Fibroblast of lung (primary cell): Measurements from ENCODE around the gene POU2F1.

Experiments used
- CTCF ChIP-seq, 2 donors: IDR thresholded peaks in 1 of 2; conservative IDR thresholded peaks in 1 of 2; 1 replicate in 1 of 2; 2 replicates in 1 of 2; pipeline ENCODE4 v1.5.1; 2011 to 2012; ENCODE audit warnings: low read length in 2 of 2, control low read depth in 1 of 2, inconsistent platforms in 1 of 2, low read depth in 1 of 2, mild to moderate bottlenecking in 1 of 2
- EZH2 ChIP-seq: IDR thresholded peaks from 2 replicates; pipeline ENCODE4 v1.5.1; 2012; ENCODE audit warnings: low read length, control low read depth, mild to moderate bottlenecking; ENCODE audit errors: missing control alignments

GRCh38 chr1:167467752-167468151, 247.1 kb downstream of the POU2F1 start:
- TF ChIP-seq CTCF (conservative IDR thresholded peaks at IDR 0.05 in 1 of 2, IDR thresholded peaks at IDR 0.05 in 1 of 2; ENCODE audit: low read depth in 1 of 2, low read length in 2 of 2) (no peak), EZH2 (no peak)
